CD4-positive, alpha-beta T cell (primary cell): Measurements from ENCODE around the gene ZIC1. TPM values are rescaled to one million over a fixed set of nuclear protein-coding genes. Genes with fewer than 3 reads are reported as not detected.

ENCODE experiments used
- ATAC-seq: fragments of 200-7000 bp; cut with Tn5 transposase; one replicate; pipeline ENCODE4 v1.10.0; 2022; ENCODE audit warnings: mild to moderate bottlenecking; ENCODE audit not compliant: poor library complexity
- CTCF ChIA-PET: fragments of 350-600 bp; sonication (Branson Sonifier 250); formaldehyde crosslinking; loops from one replicate; lab custom pipeline; 2021; ENCODE audit warnings: antibody characterized with exemption, inconsistent platforms; lab: Charles Lee
- POLR2A ChIA-PET: fragments of 350-600 bp; sonication (Branson Sonifier 250); formaldehyde crosslinking; loops from one replicate; lab custom pipeline; 2021; ENCODE audit warnings: antibody characterized with exemption, inconsistent platforms; lab: Charles Lee
- DNase-seq, 14 experiments: peaks; one replicate each; pipeline ENCODE4 v3.0.0-alpha.2; 2013 to 2020; ENCODE audit warnings: mixed read lengths in 2 of 14
- H3K27ac ChIP-seq, 2 donors: one replicate each; pipeline versions ENCODE4 v1.5.1 to v1.7.0; 2013; ENCODE audit warnings: low read length in 2 of 2, low read depth in 1 of 2, mild to moderate bottlenecking in 1 of 2
- H3K27me3 ChIP-seq, 2 experiments: 1 replicate in 1 of 2; 2 replicates in 1 of 2; pipeline versions ENCODE4 v1.6.1 to v1.7.0; 2013; ENCODE audit warnings: low read length in 2 of 2, control low read depth in 1 of 2, mild to moderate bottlenecking in 1 of 2, moderate library complexity in 1 of 2; ENCODE audit not compliant: insufficient read depth in 2 of 2, control insufficient read depth in 1 of 2
- H3K36me3 ChIP-seq: one replicate; pipeline ENCODE4 v1.6.1; 2013; ENCODE audit warnings: low read length, control low read depth; ENCODE audit not compliant: insufficient read depth
- H3K4me1 ChIP-seq: one replicate; pipeline ENCODE4 v1.6.1; 2013; ENCODE audit warnings: low read length, control low read depth; ENCODE audit not compliant: insufficient read depth
- H3K4me3 ChIP-seq: one replicate; pipeline ENCODE4 v1.5.1; 2013; ENCODE audit warnings: mild to moderate bottlenecking, low read length, moderate library complexity
- H3K9me3 ChIP-seq, 2 experiments: 1 replicate in 1 of 2; 2 replicates in 1 of 2; pipeline versions ENCODE4 v1.6.1 to v1.7.0; 2013; ENCODE audit warnings: low read length in 2 of 2, mild to moderate bottlenecking in 2 of 2, control low read depth in 1 of 2, moderate library complexity in 1 of 2; ENCODE audit not compliant: control insufficient read depth in 1 of 2, insufficient read depth in 1 of 2
- H3K27ac Mint-ChIP-seq: one replicate; pipeline ENCODE4 v1.8.0; 2020; ENCODE audit warnings: mixed read lengths
- H3K27me3 Mint-ChIP-seq: one replicate; pipeline ENCODE4 v1.8.0; 2021; ENCODE audit warnings: mixed read lengths
- H3K36me3 Mint-ChIP-seq: one replicate; pipeline ENCODE4 v1.8.0; 2021; ENCODE audit warnings: low read depth, mixed read lengths
- H3K4me1 Mint-ChIP-seq: one replicate; pipeline ENCODE4 v1.8.0; 2021; ENCODE audit warnings: low read depth, mixed read lengths
- H3K4me3 Mint-ChIP-seq: one replicate; pipeline ENCODE4 v1.8.0; 2020; ENCODE audit warnings: mild to moderate bottlenecking, mixed read lengths
- H3K9me3 Mint-ChIP-seq: one replicate; pipeline ENCODE4 v1.8.0; 2020; ENCODE audit warnings: mixed read lengths
- CTCF ChIP-seq: fragments of 200-600 bp; IDR thresholded peaks from one replicate; pipeline ENCODE4 v1.8.0; 2022; ENCODE audit warnings: antibody characterized with exemption, mild to moderate bottlenecking
- intact Hi-C, 2 experiments: fragments of 100-400 bp; cut with DNase I in 1 of 2; cut with micrococcal nuclease in 1 of 2; formaldehyde crosslinking; loops; one replicate each; pipeline versions ENCODE4 v1.15.1 to v1.9.0; 2023 to 2025; cut with DNase I, micrococcal nuclease
- total RNA-seq, 174 experiments: library from RNA in 2 of 174; stranded (reverse) in 2 of 174; gene quantifications; one replicate each; pipeline ENCODE4 v1.2.3 and lab custom pipeline; 2021 to 2026

Gene ZIC1
- total RNA-seq, 2 experiments from 2014 or later: not detected

- Mint-ChIP-seq H3K9me3 (peaks cover 2% of the 10 kb centered on the region), H3K27ac (no peak overlapping the region), H3K4me1 (peaks cover 8% of the 10 kb centered on the region), H3K4me3 (no peak overlapping the region), H3K27me3 (peaks cover 85% of the 10 kb centered on the region), H3K36me3 (no peaks in the 10 kb centered on the region)
- Histone ChIP-seq H3K4me3 (no peak overlapping the region), H3K4me1 (peaks cover 15% of the 10 kb centered on the region), H3K9me3 (peaks cover 0 to 64% of the 10 kb centered on the region in 2 experiments), H3K27me3 (peaks cover 75 to 93% of the 10 kb centered on the region in 2 experiments), H3K36me3 (no peaks in the 10 kb centered on the region), H3K27ac (no peak overlapping the region)
- no peak for TF ChIP-seq CTCF
- intact Hi-C loops: no loop called here
- POLR2A ChIA-PET: no interaction called here
- ATAC-seq (no peak), DNase-seq (no peak)
- CTCF ChIA-PET: no interaction called here
These were observed 2.1 kb upstream of the ZIC1 start for GRCh38 chr3:147407114-147407497.

DNA sequence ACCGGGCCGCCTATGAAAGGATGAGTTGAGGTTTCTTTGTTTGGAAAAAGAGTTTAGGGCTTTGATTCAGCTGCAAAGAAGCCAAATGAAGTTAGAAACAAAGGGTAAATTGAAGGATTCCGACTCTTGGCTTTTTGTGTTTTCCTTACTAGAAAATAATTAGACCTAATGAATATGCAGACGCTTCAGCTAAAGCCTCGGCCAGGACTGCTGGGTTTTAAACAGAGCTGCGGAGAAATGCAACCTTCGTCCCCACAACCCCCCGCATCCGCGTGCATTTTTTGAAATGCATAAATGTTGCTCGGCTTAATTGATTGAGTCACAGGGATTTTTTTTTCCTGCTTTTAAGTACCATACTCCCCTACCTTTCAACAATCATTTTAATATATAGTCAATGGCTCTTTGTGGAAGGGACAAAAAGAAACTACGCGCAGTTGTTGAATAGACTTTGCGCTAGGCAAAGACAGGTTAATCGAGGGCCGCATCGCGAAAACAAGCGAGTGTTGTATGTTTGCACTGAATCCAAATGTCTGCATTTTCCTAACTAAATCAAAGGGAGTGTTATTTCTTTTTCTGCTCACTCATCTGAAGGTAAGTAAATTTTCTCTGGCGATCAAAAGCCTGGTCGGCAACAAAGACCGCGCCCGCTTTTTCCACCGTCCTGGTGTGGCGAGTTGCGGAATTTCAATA is 1.5 kb upstream of the ZIC1 start:
- Mint-ChIP-seq H3K27ac (no peak overlapping the region), H3K9me3 (peaks cover 2% of the 10 kb centered on the region)
- POLR2A ChIA-PET: no interaction called here

GRCh38 chr3:147408188-147409100 is 721 bp upstream of the ZIC1 start:
- H3K27me3 ChIP-seq: peaks cover 89 to 100% of the 10 kb centered on the region in 2 experiments
- peaks cover 87% of the 10 kb centered on the region for H3K27me3 Mint-ChIP-seq
- POLR2A ChIA-PET: no interaction called here

More for the DNA sequence above, 1.5 kb upstream of the ZIC1 start:
- Histone ChIP-seq H3K36me3 (no peaks in the 10 kb centered on the region), H3K27me3 (peaks cover 81 to 98% of the 10 kb centered on the region in 2 experiments), H3K4me3 (no peak overlapping the region), H3K27ac (no peak overlapping the region), H3K9me3 (peaks cover 3 to 68% of the 10 kb centered on the region in 2 experiments), H3K4me1 (peaks cover 18% of the 10 kb centered on the region)
- intact Hi-C loops: no loop called here
- no peaks in the 10 kb centered on the region for H3K36me3 Mint-ChIP-seq
- no peak for TF ChIP-seq CTCF
- DNase-seq: no peak
- peaks cover 85% of the 10 kb centered on the region for H3K27me3 Mint-ChIP-seq
- ATAC-seq: no peak
- CTCF ChIA-PET: no interaction called here
- H3K4me3 Mint-ChIP-seq: peak overlapping the region; percentile 58
- peaks cover 11% of the 10 kb centered on the region for H3K4me1 Mint-ChIP-seq

More at GRCh38 chr3:147408188-147409100, 721 bp upstream of the ZIC1 start:
- Histone ChIP-seq H3K27ac (no peak overlapping the region), H3K4me3 (no peak overlapping the region), H3K4me1 (peaks cover 23% of the 10 kb centered on the region), H3K36me3 (no peaks in the 10 kb centered on the region), H3K9me3 (peaks cover 4 to 76% of the 10 kb centered on the region in 2 experiments)
- peaks cover 5% of the 10 kb centered on the region for H3K9me3 Mint-ChIP-seq
- ATAC-seq (no peak), DNase-seq (no peak)
- peaks cover 16% of the 10 kb centered on the region for H3K4me1 Mint-ChIP-seq
- H3K36me3 Mint-ChIP-seq: no peaks in the 10 kb centered on the region
- no peak overlapping the region for H3K27ac Mint-ChIP-seq
- H3K4me3 Mint-ChIP-seq: peak overlapping the region; percentile 58
- CTCF ChIA-PET: no interaction called here
- TF ChIP-seq CTCF: no peak
- intact Hi-C loops: no loop called here
